Endothelial cell of umbilical vein (primary cell): ENCODE results near the gene CYFIP1. TPM values are rescaled to one million over a fixed set of nuclear protein-coding genes. Genes with fewer than 3 reads are reported as not detected.

Experiments used
- BruUV-seq: library from RNA; stranded (reverse); fragments of 400-500 nt; replicated peaks from 2 replicates; lab custom pipeline; 2021; lab: Mats Ljungman, UMichigan
- CTCF ChIA-PET: fragments of 300-600, 350-600 bp; sonication (Branson Sonifier 250); formaldehyde crosslinking; loops from one replicate; lab custom pipeline; 2021; ENCODE audit warnings: antibody characterized with exemption, inconsistent platforms; lab: Charles Lee
- POLR2A ChIA-PET: fragments of 300-600, 350-600 bp; sonication (Branson Sonifier 250); formaldehyde crosslinking; loops from one replicate; lab custom pipeline; 2021; ENCODE audit warnings: antibody characterized with exemption, inconsistent platforms; lab: Charles Lee
- DNase-seq: peaks from one replicate; pipeline ENCODE4 v3.0.0-alpha.2; 2011; ENCODE audit warnings: low read depth, low spot score
- FAIRE-seq: peaks from 2 replicates; lab custom pipeline; 2011; peaks lifted over from hg19 to GRCh38; lab: Jason Lieb, UNC
- H2AFZ ChIP-seq: 2 replicates; pipeline ENCODE4 v1.6.0; 2012; ENCODE audit warnings: low read depth, low read length, control low read depth, inconsistent platforms
- H3K27ac ChIP-seq: 2 replicates; pipeline ENCODE4 v1.5.1; 2011; ENCODE audit warnings: low read depth, mild to moderate bottlenecking, control low read depth, low read length, moderate library complexity; ENCODE audit not compliant: insufficient read depth
- H3K27me3 ChIP-seq, 2 experiments: 2 replicates each; pipeline versions ENCODE4 v1.6.0 to v1.6.1; 2011; ENCODE audit warnings: low read length in 2 of 2, mixed read lengths in 1 of 2; ENCODE audit not compliant: control insufficient read depth in 2 of 2, insufficient read depth in 2 of 2
- H3K36me3 ChIP-seq, 2 experiments: 2 replicates in 1 of 2; 3 replicates in 1 of 2; pipeline ENCODE4 v1.5.1; 2011; ENCODE audit warnings: low read length in 2 of 2, mild to moderate bottlenecking in 1 of 2, moderate library complexity in 1 of 2; ENCODE audit not compliant: control insufficient read depth in 2 of 2, insufficient read depth in 2 of 2; ENCODE audit errors: extremely low read depth in 1 of 2
- H3K4me1 ChIP-seq: 3 replicates; pipeline ENCODE4 v1.5.1; 2011; ENCODE audit warnings: mild to moderate bottlenecking, low read length; ENCODE audit not compliant: control insufficient read depth, insufficient read depth; ENCODE audit errors: extremely low read depth
- H3K4me2 ChIP-seq: 2 replicates; pipeline ENCODE4 v1.6.1; 2011; ENCODE audit warnings: low read length, control low read depth, mixed read lengths; ENCODE audit not compliant: insufficient read depth
- H3K4me3 ChIP-seq, 3 experiments: fragments of 200-600 bp in 1 of 3; sonication (generic), shearing (Covaris generic) in 1 of 3; replicated peaks in 1 of 3; 2 replicates each; pipeline ENCODE4 v1.5.1; 2011 to 2016; ENCODE audit warnings: control low read depth in 3 of 3, low read length in 3 of 3, mild to moderate bottlenecking in 2 of 3, inconsistent platforms in 1 of 3, low read depth in 1 of 3, moderate library complexity in 1 of 3; ENCODE audit not compliant: insufficient read depth in 1 of 3
- H3K79me2 ChIP-seq: 2 replicates; pipeline ENCODE4 v1.6.0; 2012; ENCODE audit warnings: low read length, inconsistent platforms; ENCODE audit not compliant: control insufficient read depth, insufficient read depth
- H3K9ac ChIP-seq: replicated peaks from 2 replicates; pipeline ENCODE3; 2011; ENCODE audit warnings: low read length, control low read depth; ENCODE audit not compliant: insufficient read depth; ENCODE audit errors: extremely low read depth
- H3K9me1 ChIP-seq: replicated peaks from 3 replicates; pipeline ENCODE4 v1.6.0; 2011; ENCODE audit warnings: mild to moderate bottlenecking, low read length; ENCODE audit not compliant: control insufficient read depth, insufficient read depth; ENCODE audit errors: extremely low read depth
- H3K9me3 ChIP-seq: replicated peaks from 2 replicates; pipeline ENCODE4 v1.5.1; 2012; ENCODE audit warnings: low read length, inconsistent platforms; ENCODE audit not compliant: control insufficient read depth, insufficient read depth
- H4K20me1 ChIP-seq: replicated peaks from 2 replicates; pipeline ENCODE3; 2011; ENCODE audit warnings: mild to moderate bottlenecking, low read length; ENCODE audit not compliant: control insufficient read depth, insufficient read depth; ENCODE audit errors: extremely low read depth
- EZH2 ChIP-seq: IDR thresholded peaks from 2 replicates; pipeline ENCODE4 v1.6.1; 2012; ENCODE audit warnings: borderline replicate concordance, low read depth, mild to moderate bottlenecking, moderate library complexity, low read length, inconsistent platforms; ENCODE audit not compliant: severe bottlenecking
- GATA2 ChIP-seq: IDR thresholded peaks from 2 replicates; pipeline ENCODE4 v1.7.0; 2011; ENCODE audit warnings: low read depth, mild to moderate bottlenecking, moderate library complexity, mixed read lengths, low read length; ENCODE audit not compliant: insufficient read length, insufficient read depth
- JUN ChIP-seq: IDR thresholded peaks from 2 replicates; pipeline ENCODE4 v1.6.1; 2011; ENCODE audit warnings: borderline replicate concordance, low read depth; ENCODE audit not compliant: insufficient read length, insufficient read depth
- MYC ChIP-seq: IDR thresholded peaks from one replicate; pipeline ENCODE4 v1.6.1; 2011; ENCODE audit warnings: mild to moderate bottlenecking, low read depth, low read length
- POLR2A ChIP-seq: IDR thresholded peaks from 2 replicates; pipeline ENCODE4 v1.6.1; 2012; ENCODE audit warnings: low read depth, mild to moderate bottlenecking, control low read depth, low read length
- POLR2AphosphoS5 ChIP-seq: IDR thresholded peaks from 2 replicates; pipeline ENCODE4 v1.6.1; 2012; ENCODE audit warnings: low read depth, mild to moderate bottlenecking, control low read depth, low read length, moderate library complexity; ENCODE audit not compliant: insufficient read depth
- dilution Hi-C: fragments of 300-500 bp; cut with MboI; formaldehyde crosslinking; loops from one replicate; pipeline ENCODE4 v1.15.0; 2019; ENCODE audit warnings: low sequenced_read_pairs; ENCODE audit not compliant: extremely low pct_ligation_motif_present
- intact Hi-C: fragments of 100-400 bp; cut with micrococcal nuclease; formaldehyde crosslinking; loops from one replicate; pipeline ENCODE4 v1.10.0; 2022
- polyA plus RNA-seq, 4 experiments: library from polyadenylated mRNA; depleted of rRNA in 3 of 4; stranded (reverse) in 3 of 4; unstranded in 1 of 4; fragments of >200 nt; gene quantifications; 2 replicates each; pipeline versions ENCODE4 v1.2.1 to v1.2.3, GENCODE V29; 2011 to 2012; ENCODE audit warnings: missing spikeins in 1 of 4
- total RNA-seq: library from RNA; stranded (reverse); gene quantifications from 2 replicates; pipeline ENCODE4 v1.2.3, GENCODE V29; 2021
- TF ChIP-seq, protein P1 (sequence below): IDR thresholded peaks from 2 replicates; pipeline ENCODE4 v1.6.1; 2011; ENCODE audit not compliant: insufficient read depth, insufficient read length
- TF ChIP-seq, protein P2 (sequence below), 2 donors: IDR thresholded peaks; 1 replicate in 1 of 2; 2 replicates in 1 of 2; pipeline ENCODE4 v1.5.1; 2011; ENCODE audit warnings: low read length in 2 of 2, mild to moderate bottlenecking in 2 of 2, moderate library complexity in 2 of 2, control low read depth in 1 of 2, inconsistent platforms in 1 of 2, low read depth in 1 of 2; ENCODE audit not compliant: insufficient read depth in 1 of 2; ENCODE audit errors: extremely low read depth in 1 of 2

CYFIP1 gene
- total and polyA plus RNA-seq, 2 donors (not counting 3 experiments of a cell fraction or from before 2014, with no cell fraction given): 81.4 to 158 TPM

DNA sequence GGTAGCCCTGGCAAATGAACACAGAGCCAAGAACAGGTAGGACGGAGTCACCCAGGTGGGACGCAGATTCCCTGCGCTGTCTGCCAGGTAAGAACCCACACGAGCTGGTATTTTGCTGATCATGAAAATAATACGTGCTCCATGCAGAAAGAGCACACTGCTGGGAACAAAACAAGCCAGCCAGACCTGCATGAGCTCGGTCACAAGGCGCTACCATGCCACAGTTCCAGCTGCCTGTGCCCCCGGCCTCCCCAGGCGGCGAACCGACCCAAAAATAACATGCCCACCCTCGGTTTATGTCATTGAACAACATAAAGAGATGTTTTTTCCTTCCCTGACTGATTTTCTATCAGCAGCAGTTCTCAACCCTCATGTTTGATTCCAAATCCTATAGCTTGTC lies 25.8 kb downstream of the CYFIP1 start:
- no peaks in the 10 kb centered on the region for H3K27me3 ChIP-seq
- no peaks in the 10 kb centered on the region for H3K9me1 ChIP-seq
- peaks cover 80% of the 10 kb centered on the region for H3K79me2 ChIP-seq
- TF ChIP-seq, protein P1, sequence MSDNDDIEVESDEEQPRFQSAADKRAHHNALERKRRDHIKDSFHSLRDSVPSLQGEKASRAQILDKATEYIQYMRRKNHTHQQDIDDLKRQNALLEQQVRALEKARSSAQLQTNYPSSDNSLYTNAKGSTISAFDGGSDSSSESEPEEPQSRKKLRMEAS: no peak
- no peak for TF ChIP-seq JUN
- TF ChIP-seq, protein P2, sequence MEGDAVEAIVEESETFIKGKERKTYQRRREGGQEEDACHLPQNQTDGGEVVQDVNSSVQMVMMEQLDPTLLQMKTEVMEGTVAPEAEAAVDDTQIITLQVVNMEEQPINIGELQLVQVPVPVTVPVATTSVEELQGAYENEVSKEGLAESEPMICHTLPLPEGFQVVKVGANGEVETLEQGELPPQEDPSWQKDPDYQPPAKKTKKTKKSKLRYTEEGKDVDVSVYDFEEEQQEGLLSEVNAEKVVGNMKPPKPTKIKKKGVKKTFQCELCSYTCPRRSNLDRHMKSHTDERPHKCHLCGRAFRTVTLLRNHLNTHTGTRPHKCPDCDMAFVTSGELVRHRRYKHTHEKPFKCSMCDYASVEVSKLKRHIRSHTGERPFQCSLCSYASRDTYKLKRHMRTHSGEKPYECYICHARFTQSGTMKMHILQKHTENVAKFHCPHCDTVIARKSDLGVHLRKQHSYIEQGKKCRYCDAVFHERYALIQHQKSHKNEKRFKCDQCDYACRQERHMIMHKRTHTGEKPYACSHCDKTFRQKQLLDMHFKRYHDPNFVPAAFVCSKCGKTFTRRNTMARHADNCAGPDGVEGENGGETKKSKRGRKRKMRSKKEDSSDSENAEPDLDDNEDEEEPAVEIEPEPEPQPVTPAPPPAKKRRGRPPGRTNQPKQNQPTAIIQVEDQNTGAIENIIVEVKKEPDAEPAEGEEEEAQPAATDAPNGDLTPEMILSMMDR (IDR thresholded peaks at IDR 0.05; ENCODE audit: extremely low read depth in 1 of 2, insufficient read depth in 1 of 2, low read depth in 1 of 2, low read length in 2 of 2): no peak
- no peak for TF ChIP-seq EZH2
- no peak for TF ChIP-seq POLR2AphosphoS5
- no peak for TF ChIP-seq MYC
- TF ChIP-seq GATA2: no peak
- TF ChIP-seq POLR2A: no peak
- dilution Hi-C loops (no loop called here), intact Hi-C loops (no loop called here)
- H3K9me3 ChIP-seq: no peaks in the 10 kb centered on the region
- FAIRE-seq (no peak), DNase-seq (no peak)
- H3K9ac ChIP-seq: no peak overlapping the region
- no peak overlapping the region for H3K4me3 ChIP-seq
- H4K20me1 ChIP-seq: peaks cover 3% of the 10 kb centered on the region
- no peaks in the 10 kb centered on the region for H3K36me3 ChIP-seq
- ChIA-PET CTCF (interaction anchor here (1.2 kb wide), 1 partner anchor 25 kb away, joined by 3 read pairs; the partner anchor contains the start of gene CYFIP1), POLR2A (no interaction called here)
- H3K4me1 ChIP-seq: peaks cover 14% of the 10 kb centered on the region
- BruUV-seq: no TSS peak
- no peak overlapping the region for H3K27ac ChIP-seq
- no peak overlapping the region for H3K4me2 ChIP-seq
- H2AFZ ChIP-seq: no peak overlapping the region
